H1 (cell line): Measurements from ENCODE around the gene CIITA. TPM values are rescaled to one million over a fixed set of nuclear protein-coding genes. Genes with fewer than 3 reads are reported as not detected.

Experiments used
- CTCF ChIA-PET: fragments of 300-600 bp; sonication (Branson Sonifier 250); formaldehyde crosslinking; loops from one replicate; lab custom pipeline; 2021; ENCODE audit not compliant: partially characterized antibody; lab: Charles Lee
- POLR2A ChIA-PET: fragments of 300-600 bp; sonication (Branson Sonifier 250); formaldehyde crosslinking; loops from one replicate; lab custom pipeline; 2021; ENCODE audit warnings: inconsistent platforms; ENCODE audit not compliant: partially characterized antibody; lab: Charles Lee
- DNase-seq, 2 experiments: peaks; one replicate each; pipeline versions ENCODE4 v3.0.0 to v3.0.0-alpha.2; 2010 to 2022; ENCODE audit warnings: low spot score in 2 of 2, low read depth in 1 of 2, mixed read lengths in 1 of 2
- FAIRE-seq: peaks from 2 replicates; lab custom pipeline; 2011; peaks lifted over from hg19 to GRCh38; lab: Jason Lieb, UNC
- H2AFZ ChIP-seq: 2 replicates; pipeline ENCODE4 v1.8.1; 2012; ENCODE audit warnings: low read length, inconsistent platforms
- H2AK5ac ChIP-seq: 2 replicates; pipeline ENCODE4 v1.6.1; 2013; ENCODE audit warnings: low read depth, low read length
- H2BK120ac ChIP-seq: replicated peaks from 2 replicates; pipeline ENCODE3; 2013; ENCODE audit warnings: low read depth, low read length, inconsistent platforms
- H2BK12ac ChIP-seq: 2 replicates; pipeline ENCODE4 v1.6.1; 2013; ENCODE audit warnings: low read depth, low read length
- H2BK15ac ChIP-seq: 2 replicates; pipeline ENCODE4 v1.6.1; 2013; ENCODE audit warnings: low read length
- H2BK20ac ChIP-seq: 2 replicates; pipeline ENCODE4 v1.6.1; 2013; ENCODE audit warnings: low read length
- H2BK5ac ChIP-seq: 2 replicates; pipeline ENCODE4 v1.6.1; 2013; ENCODE audit warnings: low read depth, low read length
- H3K14ac ChIP-seq: 2 replicates; pipeline ENCODE4 v1.6.1; 2013; ENCODE audit warnings: inconsistent platforms; ENCODE audit not compliant: insufficient read length
- H3K18ac ChIP-seq: 2 replicates; pipeline ENCODE4 v1.6.1; 2013; ENCODE audit warnings: low read length; ENCODE audit errors: extremely low read depth
- H3K23ac ChIP-seq: 2 replicates; pipeline ENCODE4 v1.6.1; 2013; ENCODE audit warnings: inconsistent platforms; ENCODE audit not compliant: insufficient read length
- H3K23me2 ChIP-seq: 2 replicates; pipeline ENCODE4 v1.6.1; 2013; ENCODE audit warnings: low read depth, low read length
- H3K27ac ChIP-seq: 2 replicates; pipeline ENCODE4 v1.6.1; 2011; ENCODE audit warnings: low read depth, low read length, inconsistent platforms
- H3K27me3 ChIP-seq, 4 experiments: replicated peaks in 1 of 4; 1 replicate in 1 of 4; 2 replicates in 3 of 4; pipeline versions ENCODE4 v1.6.1 to v1.8.1; 2011 to 2013; ENCODE audit warnings: low read length in 3 of 4, mild to moderate bottlenecking in 3 of 4, inconsistent platforms in 2 of 4, mixed read lengths in 2 of 4, moderate library complexity in 1 of 4; ENCODE audit not compliant: control insufficient read depth in 3 of 4, insufficient read depth in 3 of 4; ENCODE audit errors: extremely low read depth in 1 of 4
- H3K36me3 ChIP-seq, 4 experiments: 2 replicates each; pipeline versions ENCODE4 v1.6.1 to v1.8.1; 2011 to 2013; ENCODE audit warnings: mild to moderate bottlenecking in 4 of 4, low read length in 3 of 4, moderate library complexity in 2 of 4, control low read depth in 1 of 4, inconsistent platforms in 1 of 4; ENCODE audit not compliant: insufficient read depth in 4 of 4, control insufficient read depth in 2 of 4
- H3K4ac ChIP-seq: replicated peaks from 2 replicates; pipeline ENCODE3; 2013; ENCODE audit warnings: low read length, low read depth, mixed read lengths, inconsistent platforms; ENCODE audit not compliant: insufficient read length
- H3K4me1 ChIP-seq, 4 experiments: replicated peaks in 1 of 4; 1 replicate in 1 of 4; 2 replicates in 3 of 4; pipeline versions ENCODE4 v1.6.1 to v1.8.1; 2011 to 2013; ENCODE audit warnings: low read length in 3 of 4, inconsistent platforms in 2 of 4, mixed read lengths in 1 of 4; ENCODE audit not compliant: insufficient read depth in 4 of 4, control insufficient read depth in 3 of 4
- H3K4me2 ChIP-seq, 2 experiments: 2 replicates each; pipeline versions ENCODE4 v1.6.1 to v1.8.1; 2011 to 2013; ENCODE audit warnings: low read depth in 2 of 2, low read length in 2 of 2, control low read depth in 1 of 2, inconsistent platforms in 1 of 2, mild to moderate bottlenecking in 1 of 2; ENCODE audit not compliant: insufficient read depth in 1 of 2
- H3K4me3 ChIP-seq, 4 experiments: fragments of 200-600, 300-600 bp in 1 of 4; sonication (generic), shearing (Covaris generic), sonication (Bioruptor Twin) in 1 of 4; 2 replicates each; pipeline versions ENCODE4 v1.5.1 to v1.8.1; 2011 to 2016; ENCODE audit warnings: low read length in 4 of 4, low read depth in 3 of 4, control low read depth in 2 of 4, inconsistent platforms in 2 of 4, mild to moderate bottlenecking in 2 of 4, mixed read lengths in 1 of 4, moderate library complexity in 1 of 4; ENCODE audit not compliant: insufficient read depth in 2 of 4; ENCODE audit errors: extremely low read depth in 1 of 4
- H3K56ac ChIP-seq: replicated peaks from 2 replicates; pipeline ENCODE3; 2013; ENCODE audit warnings: low read depth, mild to moderate bottlenecking, mixed read lengths, low read length, inconsistent platforms; ENCODE audit not compliant: insufficient read length
- H3K79me1 ChIP-seq: 2 replicates; pipeline ENCODE4 v1.6.1; 2013; ENCODE audit warnings: low read depth, low read length, control low read depth
- H3K79me2 ChIP-seq, 2 experiments: 2 replicates each; pipeline versions ENCODE4 v1.6.1 to v1.8.1; 2012 to 2013; ENCODE audit warnings: low read length in 2 of 2, mild to moderate bottlenecking in 2 of 2, inconsistent platforms in 1 of 2; ENCODE audit not compliant: insufficient read depth in 2 of 2, control insufficient read depth in 1 of 2
- H3K9ac ChIP-seq, 4 experiments: replicated peaks in 1 of 4; 1 replicate in 1 of 4; 2 replicates in 3 of 4; pipeline versions ENCODE4 v1.6.1 to v1.8.1; 2011 to 2013; ENCODE audit warnings: low read depth in 3 of 4, low read length in 3 of 4, control low read depth in 2 of 4, mild to moderate bottlenecking in 2 of 4, moderate library complexity in 2 of 4, inconsistent platforms in 1 of 4; ENCODE audit errors: extremely low read depth in 1 of 4
- H3K9me3 ChIP-seq, 2 experiments: 2 replicates each; pipeline versions ENCODE4 v1.6.1 to v1.8.1; 2012 to 2013; ENCODE audit warnings: mild to moderate bottlenecking in 2 of 2, moderate library complexity in 2 of 2, control low read depth in 1 of 2, inconsistent platforms in 1 of 2, low read depth in 1 of 2, low read length in 1 of 2, mixed read lengths in 1 of 2; ENCODE audit not compliant: insufficient read depth in 2 of 2
- H4K20me1 ChIP-seq, 2 experiments: replicated peaks in 1 of 2; 2 replicates each; pipeline versions ENCODE3 to v1.8.1; 2011 to 2013; ENCODE audit warnings: inconsistent platforms in 2 of 2, low read length in 2 of 2, mild to moderate bottlenecking in 1 of 2; ENCODE audit not compliant: insufficient read depth in 2 of 2, control insufficient read depth in 1 of 2
- H4K5ac ChIP-seq: 2 replicates; pipeline ENCODE4 v1.6.1; 2013; ENCODE audit warnings: low read length, low read depth, mixed read lengths, inconsistent platforms; ENCODE audit not compliant: insufficient read length
- H4K8ac ChIP-seq: 2 replicates; pipeline ENCODE4 v1.8.0; 2013; ENCODE audit warnings: mild to moderate bottlenecking, moderate library complexity, low read length, inconsistent platforms; ENCODE audit not compliant: insufficient read depth; ENCODE audit errors: extremely low read depth
- H4K91ac ChIP-seq: replicated peaks from 2 replicates; pipeline ENCODE3; 2013; ENCODE audit warnings: low read length, mixed read lengths, inconsistent platforms; ENCODE audit not compliant: insufficient read length
- CTCF ChIP-seq, 3 experiments: IDR thresholded peaks; 1 replicate in 2 of 3; 2 replicates in 1 of 3; pipeline versions ENCODE4 v1.5.1 to v1.6.1; 2011; ENCODE audit warnings: low read length in 3 of 3, mild to moderate bottlenecking in 3 of 3, inconsistent platforms in 2 of 3, low read depth in 1 of 3, moderate library complexity in 1 of 3; ENCODE audit not compliant: insufficient read depth in 1 of 3; ENCODE audit errors: control extremely low read depth in 1 of 3
- HDAC6 ChIP-seq: IDR thresholded peaks from one replicate; pipeline ENCODE4 v1.7.1; 2012; ENCODE audit warnings: low read depth, mild to moderate bottlenecking, inconsistent platforms, low read length, moderate library complexity
- RNF2 ChIP-seq: fragments of 200-900, 300-1000 bp; sonication (generic); IDR thresholded peaks from 2 replicates; pipeline ENCODE4 v1.7.1; 2016; ENCODE audit warnings: borderline replicate concordance, low read depth, mild to moderate bottlenecking, antibody characterized with exemption, low read length; ENCODE audit not compliant: poor library complexity, severe bottlenecking; ENCODE audit errors: missing control alignments
- SIN3A ChIP-seq, 2 experiments: IDR thresholded peaks in 1 of 2; conservative IDR thresholded peaks in 1 of 2; 2 replicates each; pipeline ENCODE4 v1.6.1; 2011 to 2012; ENCODE audit warnings: low read length in 2 of 2, improper control_type of control experiment in 1 of 2, low read depth in 1 of 2, mild to moderate bottlenecking in 1 of 2
- WGBS, 2 experiments: shearing (Covaris generic) in 1 of 2; methylation state at CpG; one replicate each; pipeline versions ENCODE4 v1.1.6 to v1.1.7; 2013 to 2015; ENCODE audit warnings: low lambda C conversion rate in 2 of 2, mixed read lengths in 2 of 2, inconsistent platforms in 1 of 2, low coverage in 1 of 2, missing lambda C conversion rate in 1 of 2; ENCODE audit not compliant: insufficient replicate concordance in 2 of 2, insufficient coverage in 1 of 2, insufficient read length in 1 of 2; ENCODE audit errors: extremely low coverage in 1 of 2, missing lambda C conversion rate in 1 of 2; 5-methylcytosine and 5-hydroxymethylcytosine counted together
- polyA plus RNA-seq, 7 experiments: library from polyadenylated mRNA; depleted of rRNA in 3 of 7; stranded (reverse) in 5 of 7; unstranded in 2 of 7; fragments of >200 nt in 5 of 7; fragments of 200-250 nt in 2 of 7; gene quantifications; 1 replicate in 5 of 7; 2 replicates in 1 of 7; 4 replicates in 1 of 7; pipeline versions ENCODE4 v1.2.1 to v1.2.3, GENCODE V29; 2011 to 2013; ENCODE audit warnings: missing spikeins in 2 of 7, mixed read lengths in 2 of 7
- total RNA-seq: library from RNA; stranded (reverse); fragmentation: NEBNext Ultra II Directional; extraction: Animal tissue kit (Norgen Biotek cat#: 25700); gene quantifications from 2 replicates; pipeline ENCODE4 v1.2.1, GENCODE V29; 2021

CIITA gene
- total and polyA plus RNA-seq, 2 of the 8 experiments (the other 6 are each of a cell fraction or from before 2014, with no cell fraction given), result 0.07 to 0.17 TPM

GRCh38 chr16:10931977-10932632 is 55.1 kb downstream of the CIITA start:
- H3K27ac ChIP-seq, result no peak overlapping the region
- FAIRE-seq (no peak), DNase-seq (no peak)
- no peak overlapping the region for H3K4me3 ChIP-seq
- H3K79me2 ChIP-seq, result peaks cover 0 to 3% of the 10 kb centered on the region in 2 experiments; a peak in 1 of 4 replicates
- H3K4ac ChIP-seq, result no peak overlapping the region
- peaks cover 3 to 10% (median 5%) of the 10 kb centered on the region in 4 experiments; a peak in 5 of 8 replicates for H3K36me3 ChIP-seq
- H2BK120ac ChIP-seq, result no peak overlapping the region
- H3K14ac ChIP-seq, result no peak overlapping the region
- no peak overlapping the region for H2BK20ac ChIP-seq
- no peak overlapping the region for H2BK15ac ChIP-seq
- H3K23me2 ChIP-seq, result no peaks in the 10 kb centered on the region
- H3K9ac ChIP-seq, result no peak overlapping the region
- POLR2A ChIA-PET, result no interaction called here
- 85% methylated on average over 11 of the region's 11 CpGs; no CpG with 5 or more reads in 1 of the 2 experiments for WGBS, 2 experiments
- no peak overlapping the region for H3K4me2 ChIP-seq
- no peaks in the 10 kb centered on the region for H3K27me3 ChIP-seq
- no peak overlapping the region for H2BK5ac ChIP-seq
- H4K8ac ChIP-seq, result no peak overlapping the region
- CTCF ChIA-PET, result interaction anchor here (0.9 to 1.9 kb wide), 8 partner anchors 10 to 111 kb away, joined by 3 to 5 read pairs (median 4); no protein-coding TSS in a partner anchor
- peaks cover 8% of the 10 kb centered on the region for H3K79me1 ChIP-seq
- H2AK5ac ChIP-seq, result no peak overlapping the region
- H2BK12ac ChIP-seq, result no peak overlapping the region
- TF ChIP-seq CTCF (IDR thresholded peaks at IDR 0.05; ENCODE audit: control extremely low read depth in 1 of 3, insufficient read depth in 1 of 3, low read depth in 1 of 3, low read length in 3 of 3) (no peak), HDAC6 (no peak), SIN3A (conservative IDR thresholded peaks at IDR 0.05 in 1 of 2, IDR thresholded peaks at IDR 0.05 in 1 of 2; ENCODE audit: low read depth in 1 of 2, low read length in 2 of 2) (no peak), RNF2 (no peak)
- no peak overlapping the region for H3K18ac ChIP-seq
- peaks cover 8 to 10% of the 10 kb centered on the region in 2 experiments for H4K20me1 ChIP-seq
- H4K91ac ChIP-seq, result no peak overlapping the region
- no peak overlapping the region for H2AFZ ChIP-seq
- no peak overlapping the region for H3K23ac ChIP-seq
- no peaks in the 10 kb centered on the region for H3K4me1 ChIP-seq
- no peaks in the 10 kb centered on the region for H3K9me3 ChIP-seq
- no peak overlapping the region for H4K5ac ChIP-seq
- no peak overlapping the region for H3K56ac ChIP-seq
